Hepatocyte (in vitro differentiated cells): ENCODE results near the gene CRIP3.

Source experiments
- EZH2 ChIP-seq: fragments of 200-600 bp; sonication (generic); IDR thresholded peaks from 2 replicates; pipeline ENCODE4 v1.6.1; 2016; ENCODE audit warnings: antibody characterized with exemption, mild to moderate bottlenecking, borderline replicate concordance
- EZH2phosphoT487 ChIP-seq: fragments of 200-600 bp; sonication (generic); IDR thresholded peaks from one replicate; pipeline ENCODE4 v1.6.1; 2018; ENCODE audit warnings: antibody characterized with exemption, mild to moderate bottlenecking, low read depth, moderate library complexity; ENCODE audit not compliant: unreplicated experiment, severe bottlenecking
- TF ChIP-seq, protein P1 (sequence below): fragments of 200-600 bp; sonication (generic); IDR thresholded peaks from 2 replicates; pipeline ENCODE4 v1.5.1; 2016; ENCODE audit warnings: antibody characterized with exemption, mild to moderate bottlenecking; ENCODE audit not compliant: poor library complexity

DNA sequence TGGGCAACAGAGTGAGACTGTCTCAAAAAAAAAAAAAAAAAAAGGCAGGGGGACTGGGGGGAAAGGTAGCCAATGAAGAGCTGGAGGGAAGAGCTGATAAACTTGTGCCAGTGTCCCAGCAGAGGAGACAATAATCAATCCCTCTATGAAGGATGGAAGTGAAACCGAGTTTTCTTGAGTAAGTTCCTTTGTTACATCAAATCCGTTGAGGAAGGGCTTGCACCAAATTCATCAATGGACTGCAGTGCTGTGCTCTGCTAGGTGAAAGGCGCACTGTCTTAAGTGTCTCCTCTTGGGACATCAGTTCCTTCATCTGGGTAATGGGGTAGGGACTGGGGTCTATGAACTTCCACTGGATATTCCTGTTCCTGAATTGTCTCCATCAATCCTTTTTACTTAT, 3.0 kb upstream of the CRIP3 start:
- TF ChIP-seq, protein P1, sequence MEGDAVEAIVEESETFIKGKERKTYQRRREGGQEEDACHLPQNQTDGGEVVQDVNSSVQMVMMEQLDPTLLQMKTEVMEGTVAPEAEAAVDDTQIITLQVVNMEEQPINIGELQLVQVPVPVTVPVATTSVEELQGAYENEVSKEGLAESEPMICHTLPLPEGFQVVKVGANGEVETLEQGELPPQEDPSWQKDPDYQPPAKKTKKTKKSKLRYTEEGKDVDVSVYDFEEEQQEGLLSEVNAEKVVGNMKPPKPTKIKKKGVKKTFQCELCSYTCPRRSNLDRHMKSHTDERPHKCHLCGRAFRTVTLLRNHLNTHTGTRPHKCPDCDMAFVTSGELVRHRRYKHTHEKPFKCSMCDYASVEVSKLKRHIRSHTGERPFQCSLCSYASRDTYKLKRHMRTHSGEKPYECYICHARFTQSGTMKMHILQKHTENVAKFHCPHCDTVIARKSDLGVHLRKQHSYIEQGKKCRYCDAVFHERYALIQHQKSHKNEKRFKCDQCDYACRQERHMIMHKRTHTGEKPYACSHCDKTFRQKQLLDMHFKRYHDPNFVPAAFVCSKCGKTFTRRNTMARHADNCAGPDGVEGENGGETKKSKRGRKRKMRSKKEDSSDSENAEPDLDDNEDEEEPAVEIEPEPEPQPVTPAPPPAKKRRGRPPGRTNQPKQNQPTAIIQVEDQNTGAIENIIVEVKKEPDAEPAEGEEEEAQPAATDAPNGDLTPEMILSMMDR, result no peak
- TF ChIP-seq EZH2phosphoT487 (no peak), EZH2 (no peak)
